ENCODE data around the gene RAPGEF1.

RAPGEF1 gene

GRCh38 chr9:131545786-131546335 lies 194.0 kb downstream of the RAPGEF1 start:
- no peak for DNase-seq

- no peak for DNase-seq
These were observed 194.7 kb downstream of the RAPGEF1 start, which contains the start of gene PRRT1B for GRCh38 chr9:131545003-131545785. Gene PRRT1B (plus strand): TSS chr9:131545523. CDS start chr9:131545616, 93 bp downstream.

- no peak for DNase-seq
These were observed 196.7 kb downstream of the RAPGEF1 start for GRCh38 chr9:131543141-131543540.

GRCh38 chr9:131539223-131539923 lies 200.5 kb downstream of the RAPGEF1 start:
- no peak for DNase-seq

GRCh38 chr9:131537946-131538345 lies 201.9 kb downstream of the RAPGEF1 start:
- DNase-seq: no peak

- no peak for DNase-seq
These were observed 205.1 kb downstream of the RAPGEF1 start for GRCh38 chr9:131534721-131535237.

GRCh38 chr9:131530920-131531832 lies 208.7 kb downstream of the RAPGEF1 start, which contains the start of gene UCK1:
Gene UCK1 (minus strand): TSS chr9:131531263. CDS start chr9:131531174, 89 bp downstream.
- DNase-seq: peak; percentile 73

- DNase-seq: no peak
These were observed 209.3 kb downstream of the RAPGEF1 start for GRCh38 chr9:131530546-131530919.

GRCh38 chr9:131529597-131530545 lies 210.0 kb downstream of the RAPGEF1 start:
- no peak for DNase-seq

- DNase-seq: no peak
These were observed 210.9 kb downstream of the RAPGEF1 start for GRCh38 chr9:131528886-131529505.

GRCh38 chr9:131528186-131528585 lies 211.7 kb downstream of the RAPGEF1 start:
- no peak for DNase-seq

All from effector CD4-positive, alpha-beta T cell (primary cell).